Measurements from ENCODE around the gene CRIM1. TPM values are rescaled to one million over a fixed set of nuclear protein-coding genes. Genes with fewer than 3 reads are reported as not detected.

CRIM1 gene
- polyA plus RNA-seq, 3 donors from 2014 or later = 1.9 to 3.3 (median 3.0) TPM

DNA sequence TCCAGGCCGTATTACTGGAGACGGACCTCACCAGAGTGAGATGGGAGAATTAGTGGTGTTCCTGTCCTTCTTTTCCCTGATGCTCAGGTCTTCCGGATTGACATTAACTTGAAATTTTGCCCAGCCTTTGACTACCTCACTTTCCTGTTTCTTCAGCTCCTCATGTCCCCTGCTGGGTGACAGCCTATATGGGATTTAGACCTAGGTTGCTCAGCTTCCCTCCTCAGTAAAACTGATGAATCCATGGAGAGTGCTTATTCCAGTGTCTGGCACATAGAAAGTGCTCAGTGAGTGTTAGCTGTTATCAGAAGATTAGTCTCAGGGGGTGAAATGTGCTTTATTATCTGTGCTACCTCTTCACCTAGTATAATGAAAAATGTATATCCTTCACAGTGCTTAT lies 30.0 kb downstream of the CRIM1 start:
- H3K4me1 Mint-ChIP-seq = peaks cover 15 to 20% of the 10 kb centered on the region in 2 donors
- no peaks in the 10 kb centered on the region for H3K9me3 Mint-ChIP-seq
- no peak for DNase-seq
- peaks cover 0 to 5% (median 0%) of the 10 kb centered on the region in 3 donors for H3K27me3 Mint-ChIP-seq (ENCODE audit: low read depth in 3 of 3)
- peaks cover 0 to 4% (median 0%) of the 10 kb centered on the region in 3 donors for H3K36me3 Mint-ChIP-seq
- H3K4me3 Mint-ChIP-seq = no peak overlapping the region
- H3K27ac Mint-ChIP-seq = no peak overlapping the region

DNA sequence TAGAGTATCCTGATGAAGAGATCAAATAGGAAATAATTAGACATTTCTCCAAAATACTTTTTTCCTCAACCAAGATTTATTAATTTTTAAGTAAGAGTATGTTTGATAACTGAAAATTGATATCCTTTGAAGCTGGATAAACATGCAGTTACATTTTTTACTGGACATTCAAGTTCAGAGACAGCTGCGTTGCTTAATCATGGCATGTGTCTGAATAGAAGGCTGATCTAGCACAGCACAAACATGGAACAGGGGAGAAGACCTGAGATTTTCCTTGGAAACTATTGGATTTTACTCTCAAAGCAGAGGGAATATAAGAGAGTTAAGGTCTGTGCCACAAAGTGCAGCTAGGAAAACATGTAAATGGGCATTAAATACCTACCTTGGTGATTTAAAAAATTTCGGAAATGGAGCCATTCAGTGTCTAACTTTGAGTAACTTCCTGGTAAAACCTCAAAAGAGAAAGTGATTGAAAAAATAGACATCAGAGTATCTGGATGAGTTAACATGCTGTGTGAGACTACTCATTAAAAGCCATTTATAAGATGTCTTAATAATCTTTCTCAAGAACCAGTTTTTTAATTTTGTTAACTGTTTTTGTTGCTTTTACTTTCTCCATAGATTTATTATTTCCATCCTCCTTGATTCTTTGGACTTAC lies 31.8 kb downstream of the CRIM1 start:
- Mint-ChIP-seq H3K27ac (peak overlapping the region in 1 of 6 donors; percentile 58), H3K9me3 (no peaks in the 10 kb centered on the region), H3K4me3 (peak overlapping the region in 3 of 5 donors; percentile 4 to 41 (median 33)), H3K36me3 (peaks cover 0 to 4% (median 0%) of the 10 kb centered on the region in 3 donors), H3K27me3 (ENCODE audit: low read depth in 3 of 3) (peaks cover 0 to 5% (median 0%) of the 10 kb centered on the region in 3 donors), H3K4me1 (peaks cover 14 to 20% of the 10 kb centered on the region in 2 donors)
- DNase-seq = peak; percentile 5 to 11 (median 6)

- H3K36me3 Mint-ChIP-seq = peaks cover 0 to 4% (median 0%) of the 10 kb centered on the region in 3 donors
- no peak overlapping the region for H3K27ac Mint-ChIP-seq
- H3K4me3 Mint-ChIP-seq = no peak overlapping the region
- DNase-seq = no peak
- peaks cover 14 to 20% of the 10 kb centered on the region in 2 donors for H3K4me1 Mint-ChIP-seq
- H3K27me3 Mint-ChIP-seq (ENCODE audit: low read depth in 3 of 3) = peaks cover 0 to 4% (median 0%) of the 10 kb centered on the region in 3 donors
- H3K9me3 Mint-ChIP-seq = no peaks in the 10 kb centered on the region
Measured at GRCh38 chr2:36388472-36388871, 32.9 kb downstream of the CRIM1 start.

GRCh38 chr2:36389091-36389564 lies 33.5 kb downstream of the CRIM1 start:
- Mint-ChIP-seq H3K27ac (no peak overlapping the region), H3K4me1 (peaks cover 14 to 20% of the 10 kb centered on the region in 2 donors), H3K4me3 (no peak overlapping the region), H3K36me3 (peaks cover 0 to 4% (median 0%) of the 10 kb centered on the region in 3 donors), H3K9me3 (no peaks in the 10 kb centered on the region), H3K27me3 (ENCODE audit: low read depth in 3 of 3) (no peaks in the 10 kb centered on the region)
- DNase-seq = no peak

DNA sequence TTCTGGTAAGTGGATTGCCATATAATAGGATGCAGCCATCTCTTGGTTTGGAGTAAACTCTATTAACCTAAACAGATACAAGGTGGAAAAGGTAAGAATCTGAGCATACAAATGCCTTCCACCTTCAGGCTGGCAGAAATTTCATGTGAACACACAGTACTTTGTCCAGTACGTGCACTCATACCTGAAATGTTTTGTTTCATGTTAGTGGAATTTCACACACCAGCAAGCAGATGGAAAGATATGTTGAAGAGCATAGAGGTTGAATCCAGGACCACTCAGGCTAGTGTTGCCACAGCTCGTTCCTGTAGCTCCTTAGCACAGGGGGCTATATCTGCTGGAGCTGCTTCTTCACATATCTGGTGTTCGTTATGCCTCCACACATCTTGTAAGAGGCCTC lies 34.0 kb downstream of the CRIM1 start:
- Mint-ChIP-seq H3K4me3 (no peak overlapping the region), H3K27ac (no peak overlapping the region), H3K36me3 (peaks cover 0 to 4% (median 0%) of the 10 kb centered on the region in 3 donors), H3K27me3 (ENCODE audit: low read depth in 3 of 3) (no peaks in the 10 kb centered on the region), H3K4me1 (peaks cover 14 to 20% of the 10 kb centered on the region in 2 donors), H3K9me3 (no peaks in the 10 kb centered on the region)
- DNase-seq = no peak

- H3K4me1 Mint-ChIP-seq = peaks cover 2 to 5% of the 10 kb centered on the region in 2 donors
- peaks cover 0 to 4% (median 4%) of the 10 kb centered on the region in 3 donors for H3K36me3 Mint-ChIP-seq
- H3K27me3 Mint-ChIP-seq (ENCODE audit: low read depth in 3 of 3) = no peaks in the 10 kb centered on the region
- no peak for DNase-seq
- H3K4me3 Mint-ChIP-seq = no peak overlapping the region
- no peaks in the 10 kb centered on the region for H3K9me3 Mint-ChIP-seq
- H3K27ac Mint-ChIP-seq = no peak overlapping the region
Measured at GRCh38 chr2:36392571-36393255, 37.1 kb downstream of the CRIM1 start.

- no peaks in the 10 kb centered on the region for H3K9me3 Mint-ChIP-seq
- H3K4me1 Mint-ChIP-seq = no peaks in the 10 kb centered on the region
- H3K4me3 Mint-ChIP-seq = no peak overlapping the region
- H3K36me3 Mint-ChIP-seq = peaks cover 0 to 4% (median 4%) of the 10 kb centered on the region in 3 donors
- no peaks in the 10 kb centered on the region for H3K27me3 Mint-ChIP-seq (ENCODE audit: low read depth in 3 of 3)
- no peak for DNase-seq
- H3K27ac Mint-ChIP-seq = no peak overlapping the region
Measured at GRCh38 chr2:36393738-36394256, 38.2 kb downstream of the CRIM1 start.

- Mint-ChIP-seq H3K9me3 (no peaks in the 10 kb centered on the region), H3K36me3 (peaks cover 0 to 4% (median 0%) of the 10 kb centered on the region in 3 donors), H3K27ac (no peak overlapping the region), H3K4me1 (no peaks in the 10 kb centered on the region), H3K27me3 (ENCODE audit: low read depth in 3 of 3) (no peaks in the 10 kb centered on the region), H3K4me3 (no peak overlapping the region)
- DNase-seq = no peak
Measured at GRCh38 chr2:36394804-36395203, 39.2 kb downstream of the CRIM1 start.

- no peak overlapping the region for H3K4me3 Mint-ChIP-seq
- H3K36me3 Mint-ChIP-seq = peaks cover 0 to 4% (median 0%) of the 10 kb centered on the region in 3 donors
- no peak for DNase-seq
- no peaks in the 10 kb centered on the region for H3K4me1 Mint-ChIP-seq
- no peaks in the 10 kb centered on the region for H3K9me3 Mint-ChIP-seq
- no peaks in the 10 kb centered on the region for H3K27me3 Mint-ChIP-seq (ENCODE audit: low read depth in 3 of 3)
- no peak overlapping the region for H3K27ac Mint-ChIP-seq
Measured at GRCh38 chr2:36395866-36396265, 40.3 kb downstream of the CRIM1 start.

- H3K27ac Mint-ChIP-seq = no peak overlapping the region
- H3K27me3 Mint-ChIP-seq (ENCODE audit: low read depth in 3 of 3) = no peaks in the 10 kb centered on the region
- no peak for DNase-seq
- no peaks in the 10 kb centered on the region for H3K4me1 Mint-ChIP-seq
- no peaks in the 10 kb centered on the region for H3K9me3 Mint-ChIP-seq
- peaks cover 0 to 4% (median 0%) of the 10 kb centered on the region in 3 donors for H3K36me3 Mint-ChIP-seq
- no peak overlapping the region for H3K4me3 Mint-ChIP-seq
Measured at GRCh38 chr2:36396878-36397539, 41.4 kb downstream of the CRIM1 start.

GRCh38 chr2:36397728-36398413 lies 42.3 kb downstream of the CRIM1 start:
- Mint-ChIP-seq H3K9me3 (no peaks in the 10 kb centered on the region), H3K27ac (no peak overlapping the region), H3K27me3 (ENCODE audit: low read depth in 3 of 3) (no peaks in the 10 kb centered on the region), H3K36me3 (peaks cover 0 to 4% (median 0%) of the 10 kb centered on the region in 3 donors), H3K4me3 (no peak overlapping the region), H3K4me1 (no peaks in the 10 kb centered on the region)
- DNase-seq = no peak

GRCh38 chr2:36399050-36399449 lies 43.5 kb downstream of the CRIM1 start:
- no peak for DNase-seq
- Mint-ChIP-seq H3K4me1 (no peaks in the 10 kb centered on the region), H3K36me3 (peaks cover 0 to 4% (median 0%) of the 10 kb centered on the region in 3 donors), H3K27me3 (ENCODE audit: low read depth in 3 of 3) (no peaks in the 10 kb centered on the region), H3K4me3 (no peak overlapping the region), H3K27ac (no peak overlapping the region), H3K9me3 (no peaks in the 10 kb centered on the region)

DNA sequence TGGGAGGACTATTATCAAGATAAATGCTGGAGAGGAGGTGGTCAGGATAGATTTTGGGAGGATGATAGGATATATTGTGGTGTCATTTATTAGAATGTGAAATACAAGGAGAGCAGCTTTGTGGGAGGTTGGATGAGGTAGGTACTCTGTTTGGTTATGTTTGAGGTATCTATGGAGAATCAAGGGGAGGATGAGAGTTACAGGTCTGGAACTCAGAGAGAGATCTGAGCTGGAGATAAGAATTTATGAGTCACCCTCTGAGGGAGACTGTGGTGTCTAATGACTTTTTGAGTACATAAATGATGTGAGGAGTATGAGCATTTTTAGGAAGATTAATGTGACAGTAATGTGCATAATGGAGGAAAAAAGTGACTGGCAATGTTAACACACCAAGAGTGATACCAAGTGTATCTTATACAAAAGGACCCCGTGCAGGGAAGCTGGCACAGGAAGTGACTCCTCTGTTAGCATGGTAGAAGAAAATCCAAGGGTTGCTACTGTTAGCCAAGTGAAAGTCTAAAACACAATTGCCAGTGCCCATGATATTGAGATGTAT lies 48.2 kb downstream of the CRIM1 start:
- Mint-ChIP-seq H3K4me3 (no peak overlapping the region), H3K27ac (no peak overlapping the region), H3K4me1 (peaks cover 0 to 3% of the 10 kb centered on the region in 2 donors), H3K36me3 (no peaks in the 10 kb centered on the region), H3K27me3 (ENCODE audit: low read depth in 3 of 3) (no peaks in the 10 kb centered on the region), H3K9me3 (no peaks in the 10 kb centered on the region)
- no peak for DNase-seq

All from immature natural killer cell (primary cell).